Nephron progenitor cell (in vitro differentiated cells): ENCODE measurements around the gene ZNF587B.
"Not testable (repeated sequence)": the region's sequence is repeated elsewhere in the genome, so short reads cannot be mapped to it uniquely, and the experiment has no call there.

ENCODE experiments used
- DNase-seq: peaks from one replicate; pipeline ENCODE4 v3.0.0; 2021
- H3K27ac Mint-ChIP-seq: 2 replicates; pipeline ENCODE4 v1.8.0; 2021; ENCODE audit warnings: mild to moderate bottlenecking, moderate library complexity, mixed read lengths
- H3K27me3 Mint-ChIP-seq: 2 replicates; pipeline ENCODE4 v1.8.0; 2021; ENCODE audit warnings: mild to moderate bottlenecking, low read depth, mixed read lengths; ENCODE audit not compliant: poor library complexity
- H3K36me3 Mint-ChIP-seq: 2 replicates; pipeline ENCODE4 v1.8.0; 2021; ENCODE audit warnings: low read depth, mixed read lengths
- H3K4me1 Mint-ChIP-seq: 2 replicates; pipeline ENCODE4 v1.8.0; 2021; ENCODE audit warnings: mixed read lengths
- H3K4me3 Mint-ChIP-seq: 2 replicates; pipeline ENCODE4 v1.8.0; 2021; ENCODE audit warnings: mild to moderate bottlenecking, moderate library complexity, mixed read lengths
- H3K9me3 Mint-ChIP-seq: 2 replicates; pipeline ENCODE4 v1.8.0; 2021; ENCODE audit warnings: mild to moderate bottlenecking, moderate library complexity, mixed read lengths
- TF ChIP-seq, protein P1 (sequence below): fragments of 200-600 bp; sonication (generic); IDR thresholded peaks from 2 replicates; pipeline ENCODE4 v1.5.0; 2021; ENCODE audit warnings: antibody characterized with exemption

Gene ZNF587B

GRCh38 chr19:57850553-57851017 is 20.5 kb downstream of the ZNF587B start:
- Mint-ChIP-seq H3K36me3 (peaks cover 68% of the 10 kb centered on the region), H3K4me1 (peaks cover 21% of the 10 kb centered on the region), H3K27me3 (peaks cover 4% of the 10 kb centered on the region), H3K4me3 (peak overlapping the region; percentile 95), H3K9me3 (peaks cover 18% of the 10 kb centered on the region), H3K27ac (peak overlapping the region; percentile 98)
- DNase-seq: peak; percentile 2
- TF ChIP-seq, protein P1, sequence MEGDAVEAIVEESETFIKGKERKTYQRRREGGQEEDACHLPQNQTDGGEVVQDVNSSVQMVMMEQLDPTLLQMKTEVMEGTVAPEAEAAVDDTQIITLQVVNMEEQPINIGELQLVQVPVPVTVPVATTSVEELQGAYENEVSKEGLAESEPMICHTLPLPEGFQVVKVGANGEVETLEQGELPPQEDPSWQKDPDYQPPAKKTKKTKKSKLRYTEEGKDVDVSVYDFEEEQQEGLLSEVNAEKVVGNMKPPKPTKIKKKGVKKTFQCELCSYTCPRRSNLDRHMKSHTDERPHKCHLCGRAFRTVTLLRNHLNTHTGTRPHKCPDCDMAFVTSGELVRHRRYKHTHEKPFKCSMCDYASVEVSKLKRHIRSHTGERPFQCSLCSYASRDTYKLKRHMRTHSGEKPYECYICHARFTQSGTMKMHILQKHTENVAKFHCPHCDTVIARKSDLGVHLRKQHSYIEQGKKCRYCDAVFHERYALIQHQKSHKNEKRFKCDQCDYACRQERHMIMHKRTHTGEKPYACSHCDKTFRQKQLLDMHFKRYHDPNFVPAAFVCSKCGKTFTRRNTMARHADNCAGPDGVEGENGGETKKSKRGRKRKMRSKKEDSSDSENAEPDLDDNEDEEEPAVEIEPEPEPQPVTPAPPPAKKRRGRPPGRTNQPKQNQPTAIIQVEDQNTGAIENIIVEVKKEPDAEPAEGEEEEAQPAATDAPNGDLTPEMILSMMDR: no peak

- Mint-ChIP-seq H3K4me1 (peaks cover 21% of the 10 kb centered on the region), H3K36me3 (peaks cover 72% of the 10 kb centered on the region), H3K27ac (peak overlapping the region; percentile 36), H3K9me3 (peaks cover 26% of the 10 kb centered on the region)
- not testable (repeated sequence) for H3K27me3 Mint-ChIP-seq, DNase-seq, H3K4me3 Mint-ChIP-seq
Measured at GRCh38 chr19:57851812-57852603, 21.9 kb downstream of the ZNF587B start.

GRCh38 chr19:57854117-57854516 is 24.0 kb downstream of the ZNF587B start:
- H3K9me3 Mint-ChIP-seq: peaks cover 40% of the 10 kb centered on the region
- peak overlapping the region; percentile 68 for H3K27ac Mint-ChIP-seq

GRCh38 chr19:57862351-57862750 is 32.3 kb downstream of the ZNF587B start:
- H3K9me3 Mint-ChIP-seq: peaks cover 88% of the 10 kb centered on the region
- H3K4me1 Mint-ChIP-seq, H3K27me3 Mint-ChIP-seq, H3K4me3 Mint-ChIP-seq, H3K27ac Mint-ChIP-seq, DNase-seq: not testable (repeated sequence)
- peaks cover 96% of the 10 kb centered on the region for H3K36me3 Mint-ChIP-seq

More at GRCh38 chr19:57854117-57854516, 24.0 kb downstream of the ZNF587B start:
- Mint-ChIP-seq H3K4me1 (peaks cover 21% of the 10 kb centered on the region), H3K36me3 (peaks cover 84% of the 10 kb centered on the region)
- not testable (repeated sequence) for DNase-seq, H3K27me3 Mint-ChIP-seq, H3K4me3 Mint-ChIP-seq

DNA sequence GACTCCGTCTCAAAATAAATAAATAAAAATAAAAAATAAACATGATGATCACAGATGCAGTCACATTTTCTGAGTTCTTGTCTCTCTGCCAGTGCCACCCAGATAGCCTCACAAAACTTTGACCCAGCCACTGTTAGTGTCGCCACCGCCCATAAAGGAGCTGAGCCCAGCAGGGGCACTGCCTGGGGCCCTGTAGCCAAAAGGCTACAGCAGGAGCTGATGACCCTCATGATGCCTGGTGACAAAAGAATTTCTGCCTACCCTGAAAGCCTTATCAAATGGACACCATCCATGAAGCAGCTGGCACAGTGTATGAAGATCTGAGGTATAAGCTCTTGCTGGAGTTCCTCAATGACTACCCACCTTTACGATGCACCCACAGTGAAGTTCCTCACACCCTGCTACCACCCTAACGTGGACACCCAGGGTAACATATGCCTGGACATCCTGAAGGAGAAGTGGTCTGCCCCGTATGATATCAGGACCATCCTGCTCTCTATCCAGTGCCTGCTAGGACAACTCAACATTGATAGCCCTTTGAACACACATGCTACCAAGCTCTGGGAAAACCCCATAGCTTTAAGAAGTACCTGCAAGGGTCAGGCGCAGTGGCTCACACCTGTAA is 37.9 kb downstream of the ZNF587B start:
- no peak for DNase-seq
- peaks cover 94% of the 10 kb centered on the region for H3K9me3 Mint-ChIP-seq
- H3K36me3 Mint-ChIP-seq: peaks cover 97% of the 10 kb centered on the region
- H3K4me1 Mint-ChIP-seq: no peaks in the 10 kb centered on the region
- H3K27ac Mint-ChIP-seq: peak overlapping the region; percentile 25
- TF ChIP-seq, protein P1: no peak
- peaks cover 9% of the 10 kb centered on the region for H3K27me3 Mint-ChIP-seq
- H3K4me3 Mint-ChIP-seq: no peak overlapping the region

- Mint-ChIP-seq H3K9me3 (peaks cover 97% of the 10 kb centered on the region), H3K36me3 (peaks cover 99% of the 10 kb centered on the region)
- not testable (repeated sequence) for H3K4me1 Mint-ChIP-seq, DNase-seq, H3K27me3 Mint-ChIP-seq, H3K27ac Mint-ChIP-seq, H3K4me3 Mint-ChIP-seq
Measured at GRCh38 chr19:57869655-57870054, 39.6 kb downstream of the ZNF587B start.

- TF ChIP-seq, protein P1: no peak
- H3K27me3 Mint-ChIP-seq: peaks cover 9% of the 10 kb centered on the region
- no peak overlapping the region for H3K27ac Mint-ChIP-seq
- no peaks in the 10 kb centered on the region for H3K4me1 Mint-ChIP-seq
- peaks cover 97% of the 10 kb centered on the region for H3K9me3 Mint-ChIP-seq
- no peak for DNase-seq
- H3K36me3 Mint-ChIP-seq: peaks cover 99% of the 10 kb centered on the region
- no peak overlapping the region for H3K4me3 Mint-ChIP-seq
Measured at GRCh38 chr19:57870225-57870624, 40.1 kb downstream of the ZNF587B start.
